ENCODE results near the gene ASB3. TPM values are rescaled to one million over a fixed set of nuclear protein-coding genes. Genes with fewer than 3 reads are reported as not detected.

Gene ASB3
- total RNA-seq, 2 donors from 2014 or later: 37.9 to 40.3 TPM

DNA sequence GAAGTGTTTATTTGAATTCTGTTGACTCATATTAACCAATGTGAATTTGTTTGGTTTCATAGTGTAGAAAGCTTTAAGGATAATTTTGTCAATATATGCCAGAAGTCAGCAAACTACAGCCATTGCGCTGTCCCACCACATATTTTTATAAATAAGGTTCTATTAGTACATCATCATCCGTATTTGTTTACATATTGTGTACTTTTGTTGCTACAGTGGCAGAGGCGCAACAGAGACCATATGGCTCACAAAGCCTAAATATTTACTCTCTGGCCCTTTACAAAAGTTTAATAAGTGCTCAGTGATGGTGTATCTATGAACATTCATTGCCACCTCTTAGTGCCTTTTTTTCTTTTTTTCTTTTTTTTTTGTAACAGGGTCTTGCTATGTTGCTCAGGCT lies 6.5 kb upstream of the ASB3 start:
- H3K27me3 ChIP-seq (ENCODE audit: control insufficient read depth, insufficient read depth, low read length, poor library complexity, severe bottlenecking): no peaks in the 10 kb centered on the region
- H3K27ac ChIP-seq (ENCODE audit: low read depth, low read length): no peak overlapping the region
- H3K4me1 ChIP-seq (ENCODE audit: control insufficient read depth, insufficient read depth, low read length): no peaks in the 10 kb centered on the region
- Mint-ChIP-seq H3K27ac (no peak overlapping the region), H3K4me1 (no peaks in the 10 kb centered on the region), H3K9me3 (no peaks in the 10 kb centered on the region), H3K27me3 (ENCODE audit: insufficient read depth) (no peaks in the 10 kb centered on the region), H3K4me3 (no peak overlapping the region), H3K36me3 (ENCODE audit: low read depth) (peaks cover 24% of the 10 kb centered on the region)
- no peak overlapping the region for H3K9ac ChIP-seq (ENCODE audit: extremely low read depth, low read length, poor library complexity, severe bottlenecking)
- WGBS, 2 experiments (ENCODE audit: insufficient coverage in 1 of 2, insufficient read length in 1 of 2): 95 to 100% methylated on average over 1 to 3 of the region's 3 CpGs
- no peak for DNase-seq
- TF ChIP-seq CTCF (conservative IDR thresholded peaks at IDR 0.05): no peak
- no peak overlapping the region for H3K4me3 ChIP-seq (ENCODE audit: low read length)
- peaks cover 33% of the 10 kb centered on the region for H3K36me3 ChIP-seq (ENCODE audit: control insufficient read depth, insufficient read depth, low read length)
- H3K9me3 ChIP-seq (ENCODE audit: control insufficient read depth, low read length): no peaks in the 10 kb centered on the region

DNA sequence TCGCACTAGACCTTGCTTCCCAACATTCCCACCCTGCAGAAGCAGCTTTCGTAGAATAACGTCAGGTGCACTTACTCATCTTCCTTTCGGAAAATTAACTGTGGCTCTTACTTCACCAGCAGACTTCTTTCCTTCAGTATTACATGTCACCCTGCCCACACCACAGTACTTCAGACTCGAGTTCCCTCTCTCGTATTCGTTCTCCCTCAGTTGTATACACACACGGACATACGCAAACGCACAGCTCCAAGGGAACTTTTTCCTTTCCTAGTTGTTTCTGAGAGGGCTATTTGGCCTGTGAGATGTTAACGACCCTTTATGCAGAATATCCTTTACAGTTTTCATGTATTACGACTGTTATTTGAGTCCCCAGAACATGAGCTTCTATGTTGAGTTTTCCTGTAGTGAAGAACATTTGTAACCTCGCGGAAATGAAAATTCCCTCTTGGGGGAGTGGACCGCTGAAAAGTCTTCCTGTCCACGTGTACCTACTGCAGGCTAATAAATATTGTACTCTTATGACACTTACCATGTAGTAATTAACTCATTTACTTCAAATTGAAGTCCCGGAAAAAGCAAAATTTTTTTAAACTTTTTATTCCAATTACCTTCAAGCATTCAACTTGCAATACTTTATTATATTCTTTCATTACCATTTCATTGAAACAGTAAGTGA lies 999 bp upstream of the ASB3 start:
- H3K4me1 ChIP-seq (ENCODE audit: control insufficient read depth, insufficient read depth, low read length): no peaks in the 10 kb centered on the region
- Mint-ChIP-seq H3K9me3 (no peaks in the 10 kb centered on the region), H3K27me3 (ENCODE audit: insufficient read depth) (no peaks in the 10 kb centered on the region), H3K36me3 (ENCODE audit: low read depth) (peaks cover 7% of the 10 kb centered on the region), H3K4me3 (peak overlapping the region; percentile 88), H3K4me1 (peaks cover 29% of the 10 kb centered on the region), H3K27ac (peak overlapping the region; percentile 97)
- peak; percentile 53 for DNase-seq
- TF ChIP-seq CTCF (conservative IDR thresholded peaks at IDR 0.05): no peak
- peak overlapping the region; percentile 75 for H3K27ac ChIP-seq (ENCODE audit: low read depth, low read length)
- no peaks in the 10 kb centered on the region for H3K9me3 ChIP-seq (ENCODE audit: control insufficient read depth, low read length)
- no peaks in the 10 kb centered on the region for H3K36me3 ChIP-seq (ENCODE audit: control insufficient read depth, insufficient read depth, low read length)
- no peaks in the 10 kb centered on the region for H3K27me3 ChIP-seq (ENCODE audit: control insufficient read depth, insufficient read depth, low read length, poor library complexity, severe bottlenecking)
- 12 to 13% methylated on average over 12 to 17 of the region's 17 CpGs for WGBS, 2 experiments (ENCODE audit: insufficient coverage in 1 of 2, insufficient read length in 1 of 2)
- peak overlapping the region; percentile 89 for H3K4me3 ChIP-seq (ENCODE audit: low read length)
- H3K9ac ChIP-seq (ENCODE audit: extremely low read depth, low read length, poor library complexity, severe bottlenecking): peak overlapping the region; percentile 86

DNA sequence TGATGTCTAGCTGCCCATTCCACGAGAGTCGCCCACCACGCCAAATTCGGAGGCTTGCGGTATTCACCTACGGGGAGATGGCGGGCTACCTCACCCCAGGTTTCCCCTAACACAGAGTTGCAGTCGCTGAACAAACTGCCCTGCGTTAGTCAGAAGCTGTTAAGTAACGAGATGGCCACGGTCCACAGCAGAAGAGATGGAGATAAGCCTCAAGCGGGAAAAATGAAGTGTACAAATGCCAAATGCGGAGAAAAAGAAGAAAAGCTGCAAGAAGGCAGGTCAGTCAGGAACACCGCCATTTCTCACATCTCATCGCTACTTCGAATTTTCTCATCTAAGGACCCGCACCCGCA lies 425 bp downstream of the ASB3 start:
- Histone ChIP-seq H3K27ac (ENCODE audit: low read depth, low read length) (peak overlapping the region; percentile 75), H3K9me3 (ENCODE audit: control insufficient read depth, low read length) (no peaks in the 10 kb centered on the region), H3K4me3 (ENCODE audit: low read length) (peak overlapping the region; percentile 89), H3K9ac (ENCODE audit: extremely low read depth, low read length, poor library complexity, severe bottlenecking) (peak overlapping the region; percentile 86), H3K4me1 (ENCODE audit: control insufficient read depth, insufficient read depth, low read length) (no peaks in the 10 kb centered on the region), H3K36me3 (ENCODE audit: control insufficient read depth, insufficient read depth, low read length) (peaks cover 5% of the 10 kb centered on the region), H3K27me3 (ENCODE audit: control insufficient read depth, insufficient read depth, low read length, poor library complexity, severe bottlenecking) (no peaks in the 10 kb centered on the region)
- TF ChIP-seq CTCF (conservative IDR thresholded peaks at IDR 0.05): no peak
- no peak for DNase-seq
- no peaks in the 10 kb centered on the region for H3K9me3 Mint-ChIP-seq
- H3K4me1 Mint-ChIP-seq: peaks cover 29% of the 10 kb centered on the region
- no peaks in the 10 kb centered on the region for H3K27me3 Mint-ChIP-seq (ENCODE audit: insufficient read depth)
- peak overlapping the region; percentile 97 for H3K27ac Mint-ChIP-seq
- peak overlapping the region; percentile 88 for H3K4me3 Mint-ChIP-seq
- H3K36me3 Mint-ChIP-seq (ENCODE audit: low read depth): peaks cover 16% of the 10 kb centered on the region
- WGBS, 2 experiments (ENCODE audit: insufficient coverage in 1 of 2, insufficient read length in 1 of 2): 0% methylated on average over 14 to 18 of the region's 18 CpGs
